ENCODE data around the gene FARSA. TPM values are rescaled to one million over a fixed set of nuclear protein-coding genes. Genes with fewer than 3 reads are reported as not detected.
"Not testable (repeated sequence)": the region's sequence is repeated elsewhere in the genome, so short reads cannot be mapped to it uniquely, and the experiment has no call there.

The FARSA gene
- polyA plus RNA-seq, 6 donors from 2014 or later = 33.8 to 63.0 (median 44.0) TPM

GRCh38 chr19:12915860-12916259, 17.7 kb downstream of the FARSA start:
- H3K36me3 Mint-ChIP-seq; H3K9me3 Mint-ChIP-seq; DNase-seq; ATAC-seq (ENCODE audit: low read depth in 2 of 2); H3K27ac Mint-ChIP-seq; H3K27me3 Mint-ChIP-seq: not testable (repeated sequence)
- H3K4me1 Mint-ChIP-seq = peaks cover 18 to 29% (median 29%) of the 10 kb centered on the region in 3 donors
- H3K4me3 Mint-ChIP-seq = peak overlapping the region in 2 of 8 donors; percentile 18 to 89

GRCh38 chr19:12913851-12914690, 19.4 kb downstream of the FARSA start:
- H3K9me3 Mint-ChIP-seq = no peaks in the 10 kb centered on the region
- no peaks in the 10 kb centered on the region for H3K36me3 Mint-ChIP-seq
- peak overlapping the region; percentile 23 to 95 (median 63) for H3K27ac Mint-ChIP-seq
- peak overlapping the region in 6 of 8 donors; percentile 27 to 68 (median 56) for H3K4me3 Mint-ChIP-seq
- no peaks in the 10 kb centered on the region for H3K27me3 Mint-ChIP-seq
- DNase-seq = no peak
- H3K4me1 Mint-ChIP-seq = peaks cover 11 to 24% (median 21%) of the 10 kb centered on the region in 3 donors
- ATAC-seq (ENCODE audit: low read depth in 2 of 2) = peak; percentile 79 to 84

- ATAC-seq (ENCODE audit: low read depth in 2 of 2) (no peak), DNase-seq (no peak)
- no peak overlapping the region for H3K27ac Mint-ChIP-seq
- H3K4me3 Mint-ChIP-seq = peak overlapping the region in 2 of 8 donors; percentile 24 to 53
- no peaks in the 10 kb centered on the region for H3K9me3 Mint-ChIP-seq
- no peaks in the 10 kb centered on the region for H3K36me3 Mint-ChIP-seq
- no peaks in the 10 kb centered on the region for H3K27me3 Mint-ChIP-seq
- peaks cover 9 to 17% (median 17%) of the 10 kb centered on the region in 3 donors for H3K4me1 Mint-ChIP-seq
Measured at GRCh38 chr19:12913011-12913561, 20.4 kb downstream of the FARSA start.

- ATAC-seq (ENCODE audit: low read depth in 2 of 2) = no peak
- H3K4me3 Mint-ChIP-seq = no peak overlapping the region
Measured at GRCh38 chr19:12912571-12912970, 20.9 kb downstream of the FARSA start.

GRCh38 chr19:12907166-12907565, 26.3 kb downstream of the FARSA start:
- Mint-ChIP-seq H3K27me3 (no peaks in the 10 kb centered on the region), H3K4me3 (no peak overlapping the region), H3K4me1 (no peaks in the 10 kb centered on the region), H3K9me3 (no peaks in the 10 kb centered on the region), H3K36me3 (no peaks in the 10 kb centered on the region), H3K27ac (no peak overlapping the region)
- ATAC-seq (ENCODE audit: low read depth in 2 of 2) (no peak), DNase-seq (no peak)

More at GRCh38 chr19:12912571-12912970, 20.9 kb downstream of the FARSA start:
- Mint-ChIP-seq H3K27me3 (no peaks in the 10 kb centered on the region), H3K27ac (no peak overlapping the region), H3K4me1 (peaks cover 9 to 17% (median 17%) of the 10 kb centered on the region in 3 donors), H3K9me3 (no peaks in the 10 kb centered on the region), H3K36me3 (no peaks in the 10 kb centered on the region)
- DNase-seq = no peak

- H3K9me3 Mint-ChIP-seq = no peaks in the 10 kb centered on the region
- no peak overlapping the region for H3K4me3 Mint-ChIP-seq
- H3K27me3 Mint-ChIP-seq = no peaks in the 10 kb centered on the region
- H3K36me3 Mint-ChIP-seq = peaks cover 0 to 3% of the 10 kb centered on the region in 2 donors
- DNase-seq = no peak
- H3K27ac Mint-ChIP-seq = peak overlapping the region in 2 of 6 donors; percentile 60 to 61
- ATAC-seq (ENCODE audit: low read depth in 2 of 2) = no peak
- peaks cover 0 to 1% (median 0%) of the 10 kb centered on the region in 3 donors for H3K4me1 Mint-ChIP-seq
Measured at GRCh38 chr19:12899891-12900518, 33.5 kb downstream of the FARSA start.

- H3K36me3 Mint-ChIP-seq = peaks cover 10 to 15% of the 10 kb centered on the region in 2 donors
- DNase-seq (no peak), ATAC-seq (ENCODE audit: low read depth in 2 of 2) (no peak)
- no peaks in the 10 kb centered on the region for H3K27me3 Mint-ChIP-seq
- no peak overlapping the region for H3K4me3 Mint-ChIP-seq
- H3K9me3 Mint-ChIP-seq = no peaks in the 10 kb centered on the region
- H3K4me1 Mint-ChIP-seq = peaks cover 10 to 15% (median 11%) of the 10 kb centered on the region in 3 donors
- H3K27ac Mint-ChIP-seq = no peak overlapping the region
Measured at GRCh38 chr19:12896460-12896859, 37.1 kb downstream of the FARSA start.

GRCh38 chr19:12893582-12893981, 39.9 kb downstream of the FARSA start:
- peaks cover 10 to 15% of the 10 kb centered on the region in 2 donors for H3K36me3 Mint-ChIP-seq
- peak overlapping the region in 1 of 6 donors; percentile 31 for H3K27ac Mint-ChIP-seq
- peak overlapping the region in 5 of 8 donors; percentile 57 to 96 (median 66) for H3K4me3 Mint-ChIP-seq
- H3K9me3 Mint-ChIP-seq = no peaks in the 10 kb centered on the region
- peaks cover 22 to 36% (median 23%) of the 10 kb centered on the region in 3 donors for H3K4me1 Mint-ChIP-seq
- DNase-seq (no peak), ATAC-seq (ENCODE audit: low read depth in 2 of 2) (no peak)
- no peaks in the 10 kb centered on the region for H3K27me3 Mint-ChIP-seq

- no peaks in the 10 kb centered on the region for H3K27me3 Mint-ChIP-seq
- H3K36me3 Mint-ChIP-seq = peaks cover 10 to 15% of the 10 kb centered on the region in 2 donors
- DNase-seq = no peak
- ATAC-seq (ENCODE audit: low read depth in 2 of 2) = no peak
- no peaks in the 10 kb centered on the region for H3K9me3 Mint-ChIP-seq
- peak overlapping the region; percentile 96 to 100 (median 98) for H3K27ac Mint-ChIP-seq
- H3K4me3 Mint-ChIP-seq = peak overlapping the region; percentile 96 to 100 (median 98)
- H3K4me1 Mint-ChIP-seq = peaks cover 22 to 36% (median 23%) of the 10 kb centered on the region in 3 donors
Measured at GRCh38 chr19:12891553-12892021, 41.9 kb downstream of the FARSA start.

- Mint-ChIP-seq H3K4me3 (peak within 1 kb of the TSS; percentile 96 to 100 (median 98)), H3K9me3 (no peaks in the 10 kb centered on the region)
- peak; percentile 86 to 88 for ATAC-seq (ENCODE audit: low read depth in 2 of 2)
Measured at GRCh38 chr19:12890787-12891552, 42.5 kb downstream of the FARSA start, which contains the start of gene GCDH. Gene GCDH (plus strand): TSS chr19:12891160. CDS start chr19:12891305, 145 bp downstream.

GRCh38 chr19:12890299-12890786, 43.2 kb downstream of the FARSA start:
- H3K27me3 Mint-ChIP-seq, H3K9me3 Mint-ChIP-seq, DNase-seq: not testable (repeated sequence)
- peak; percentile 0 to 1 for ATAC-seq (ENCODE audit: low read depth in 2 of 2)
- H3K36me3 Mint-ChIP-seq = peaks cover 10 to 15% of the 10 kb centered on the region in 2 donors
- peak overlapping the region; percentile 96 to 100 (median 98) for H3K4me3 Mint-ChIP-seq
- peak overlapping the region; percentile 91 to 100 (median 98) for H3K27ac Mint-ChIP-seq
- peaks cover 22 to 40% (median 23%) of the 10 kb centered on the region in 3 donors for H3K4me1 Mint-ChIP-seq

More at GRCh38 chr19:12890787-12891552, 42.5 kb downstream of the FARSA start, which contains the start of gene GCDH:
- Mint-ChIP-seq H3K4me1 (peaks cover 22 to 40% (median 23%) of the 10 kb centered on the region in 3 donors), H3K27ac (peak within 1 kb of the TSS; percentile 96 to 100 (median 98)), H3K36me3 (peaks cover 10 to 15% of the 10 kb centered on the region in 2 donors), H3K27me3 (no peaks in the 10 kb centered on the region)
- DNase-seq = peak; percentile 97

GRCh38 chr19:12888006-12888603, 45.4 kb downstream of the FARSA start:
- H3K36me3 Mint-ChIP-seq = no peaks in the 10 kb centered on the region
- H3K4me1 Mint-ChIP-seq = peaks cover 23 to 43% (median 30%) of the 10 kb centered on the region in 3 donors
- H3K27ac Mint-ChIP-seq = peak overlapping the region in 1 of 6 donors; percentile 12
- no peaks in the 10 kb centered on the region for H3K27me3 Mint-ChIP-seq
- ATAC-seq (ENCODE audit: low read depth in 2 of 2) = no peak
- DNase-seq = no peak
- no peak overlapping the region for H3K4me3 Mint-ChIP-seq
- peaks cover 0 to 6% (median 0%) of the 10 kb centered on the region in 7 donors for H3K9me3 Mint-ChIP-seq

Measured in naive B cell (primary cell).